ENCODE measurements around the gene ARID4B.

- TF ChIP-seq CTCF (IDR thresholded peaks at IDR 0.05; ENCODE audit: low read depth, low read length) (no peak), MYC (IDR thresholded peaks at IDR 0.05; ENCODE audit: low read depth, low read length) (no peak)
These were observed 48.1 kb upstream of the ARID4B start for GRCh38 chr1:235375919-235376605.
